ENCODE data around the gene CCL11.
A peak's percentile ranks its signal among the peaks of the same experiment; 100 is the strongest.

Gene CCL11

GRCh38 chr17:34251186-34251585, 34.4 kb upstream of the CCL11 start:
- in situ Hi-C loops (cut with HindIII; ENCODE audit: low pct_unique_long_range_greater_than_20kb, low sequenced_read_pairs): no loop called here
- no peak for TF ChIP-seq JUND (IDR thresholded peaks at IDR 0.05; ENCODE audit: low read depth)
- DNase-seq (ENCODE audit: low read depth in 1 of 2, low spot score in 1 of 2): no peak

GRCh38 chr17:34252095-34252443, 33.5 kb upstream of the CCL11 start:
- no peak for TF ChIP-seq JUND (IDR thresholded peaks at IDR 0.05; ENCODE audit: low read depth)
- DNase-seq (ENCODE audit: low read depth in 1 of 2, low spot score in 1 of 2): no peak
- in situ Hi-C loops (cut with HindIII; ENCODE audit: low pct_unique_long_range_greater_than_20kb, low sequenced_read_pairs): no loop called here

GRCh38 chr17:34252444-34253138, 33.0 kb upstream of the CCL11 start:
- peak; percentile 37 to 56 for DNase-seq (ENCODE audit: low read depth in 1 of 2, low spot score in 1 of 2)
- no peak for TF ChIP-seq JUND (IDR thresholded peaks at IDR 0.05; ENCODE audit: low read depth)
- in situ Hi-C loops (cut with HindIII; ENCODE audit: low pct_unique_long_range_greater_than_20kb, low sequenced_read_pairs): no loop called here

- no peak for DNase-seq (ENCODE audit: low read depth in 1 of 2, low spot score in 1 of 2)
- in situ Hi-C loops (cut with HindIII; ENCODE audit: low pct_unique_long_range_greater_than_20kb, low sequenced_read_pairs): no loop called here
- no peak for TF ChIP-seq JUND (IDR thresholded peaks at IDR 0.05; ENCODE audit: low read depth)
Measured at GRCh38 chr17:34253139-34253525, 32.4 kb upstream of the CCL11 start.

GRCh38 chr17:34254146-34254545, 31.4 kb upstream of the CCL11 start:
- no peak for TF ChIP-seq JUND (IDR thresholded peaks at IDR 0.05; ENCODE audit: low read depth)
- DNase-seq (ENCODE audit: low read depth in 1 of 2, low spot score in 1 of 2): no peak
- in situ Hi-C loops (cut with HindIII; ENCODE audit: low pct_unique_long_range_greater_than_20kb, low sequenced_read_pairs): no loop called here

- in situ Hi-C loops (cut with HindIII; ENCODE audit: low pct_unique_long_range_greater_than_20kb, low sequenced_read_pairs): no loop called here
- TF ChIP-seq JUND (IDR thresholded peaks at IDR 0.05; ENCODE audit: low read depth): no peak
- DNase-seq (ENCODE audit: low read depth in 1 of 2, low spot score in 1 of 2): peak; percentile 28 to 66
Measured at GRCh38 chr17:34254651-34255380, 30.7 kb upstream of the CCL11 start, which contains the start of gene CCL2. Gene CCL2 (plus strand): TSS chr17:34255285. CDS start chr17:34255350, 65 bp downstream.

- no peak for TF ChIP-seq JUND (IDR thresholded peaks at IDR 0.05; ENCODE audit: low read depth)
- in situ Hi-C loops (cut with HindIII; ENCODE audit: low pct_unique_long_range_greater_than_20kb, low sequenced_read_pairs): no loop called here
Measured at GRCh38 chr17:34255381-34255732, 30.2 kb upstream of the CCL11 start.

GRCh38 chr17:34255841-34256240, 29.7 kb upstream of the CCL11 start:
- no peak for TF ChIP-seq JUND (IDR thresholded peaks at IDR 0.05; ENCODE audit: low read depth)
- no peak for DNase-seq (ENCODE audit: low read depth in 1 of 2, low spot score in 1 of 2)
- in situ Hi-C loops (cut with HindIII; ENCODE audit: low pct_unique_long_range_greater_than_20kb, low sequenced_read_pairs): no loop called here

More at GRCh38 chr17:34255381-34255732, 30.2 kb upstream of the CCL11 start:
- DNase-seq (ENCODE audit: low read depth in 1 of 2, low spot score in 1 of 2): no peak

GRCh38 chr17:34257299-34257985, 28.1 kb upstream of the CCL11 start:
- in situ Hi-C loops (cut with HindIII; ENCODE audit: low pct_unique_long_range_greater_than_20kb, low sequenced_read_pairs): no loop called here
- no peak for DNase-seq (ENCODE audit: low read depth in 1 of 2, low spot score in 1 of 2)
- TF ChIP-seq JUND (IDR thresholded peaks at IDR 0.05; ENCODE audit: low read depth): no peak

- in situ Hi-C loops (cut with HindIII; ENCODE audit: low pct_unique_long_range_greater_than_20kb, low sequenced_read_pairs): no loop called here
- DNase-seq (ENCODE audit: low read depth in 1 of 2, low spot score in 1 of 2): no peak
- no peak for TF ChIP-seq JUND (IDR thresholded peaks at IDR 0.05; ENCODE audit: low read depth)
Measured at GRCh38 chr17:34257986-34258326, 27.6 kb upstream of the CCL11 start.

GRCh38 chr17:34259146-34259545, 26.4 kb upstream of the CCL11 start:
- no peak for TF ChIP-seq JUND (IDR thresholded peaks at IDR 0.05; ENCODE audit: low read depth)
- in situ Hi-C loops (cut with HindIII; ENCODE audit: low pct_unique_long_range_greater_than_20kb, low sequenced_read_pairs): no loop called here
- no peak for DNase-seq (ENCODE audit: low read depth in 1 of 2, low spot score in 1 of 2)

GRCh38 chr17:34260861-34261260, 24.7 kb upstream of the CCL11 start:
- in situ Hi-C loops (cut with HindIII; ENCODE audit: low pct_unique_long_range_greater_than_20kb, low sequenced_read_pairs): no loop called here
- DNase-seq (ENCODE audit: low read depth in 1 of 2, low spot score in 1 of 2): no peak
- no peak for TF ChIP-seq JUND (IDR thresholded peaks at IDR 0.05; ENCODE audit: low read depth)

All from T47D (cell line).